HG02623 (cell line): ENCODE data around the gene ORC4.

ENCODE experiments used
- ATAC-seq: cut with Tn5 transposase; IDR thresholded peaks from one replicate; pipeline ENCODE4 v1.9.1; 2021; ENCODE audit warnings: moderate library complexity; ENCODE audit not compliant: unreplicated experiment

The ORC4 gene

GRCh38 chr2:147937744-147938349 is 82.7 kb downstream of the ORC4 start:
- no peak for ATAC-seq

GRCh38 chr2:147934881-147935620 is 85.5 kb downstream of the ORC4 start:
- no peak for ATAC-seq

GRCh38 chr2:147933931-147934330 is 86.6 kb downstream of the ORC4 start:
- ATAC-seq = no peak

DNA sequence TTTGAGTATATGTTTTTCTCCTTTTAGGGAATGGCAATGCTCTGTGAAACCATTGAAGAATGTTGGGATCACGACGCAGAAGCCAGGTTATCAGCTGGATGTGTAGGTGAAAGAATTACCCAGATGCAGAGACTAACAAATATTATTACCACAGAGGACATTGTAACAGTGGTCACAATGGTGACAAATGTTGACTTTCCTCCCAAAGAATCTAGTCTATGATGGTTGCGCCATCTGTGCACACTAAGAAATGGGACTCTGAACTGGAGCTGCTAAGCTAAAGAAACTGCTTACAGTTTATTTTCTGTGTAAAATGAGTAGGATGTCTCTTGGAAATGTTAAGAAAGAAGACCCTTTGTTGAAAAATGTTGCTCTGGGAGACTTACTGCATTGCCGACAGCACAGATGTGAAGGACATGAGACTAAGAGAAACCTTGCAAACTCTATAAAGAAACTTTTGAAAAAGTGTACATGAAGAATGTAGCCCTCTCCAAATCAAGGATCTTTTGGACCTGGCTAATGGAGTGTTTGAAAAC is 93.4 kb downstream of the ORC4 start:
- no peak for ATAC-seq

DNA sequence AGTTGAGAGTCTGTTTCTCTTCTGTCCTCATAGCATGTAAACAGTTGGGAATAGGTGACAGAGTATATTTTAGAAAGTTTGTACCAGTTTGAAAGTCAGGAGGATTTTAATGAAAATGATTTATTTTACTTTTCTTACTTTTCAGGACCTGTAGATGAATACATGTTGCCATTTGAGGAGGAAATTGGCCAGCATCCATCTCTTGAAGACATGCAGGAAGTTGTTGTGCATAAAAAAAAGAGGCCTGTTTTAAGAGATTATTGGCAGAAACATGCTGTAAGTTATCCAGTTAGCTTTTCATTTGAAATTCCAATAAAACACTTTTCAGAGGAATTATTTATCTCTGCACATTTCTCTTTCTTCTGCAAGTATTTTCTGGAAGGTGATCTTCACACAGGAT is 94.7 kb downstream of the ORC4 start:
- no peak for ATAC-seq

GRCh38 chr2:147924647-147925046 is 95.9 kb downstream of the ORC4 start:
- no peak for ATAC-seq

GRCh38 chr2:147923846-147924245 is 96.7 kb downstream of the ORC4 start:
- ATAC-seq = no peak

DNA sequence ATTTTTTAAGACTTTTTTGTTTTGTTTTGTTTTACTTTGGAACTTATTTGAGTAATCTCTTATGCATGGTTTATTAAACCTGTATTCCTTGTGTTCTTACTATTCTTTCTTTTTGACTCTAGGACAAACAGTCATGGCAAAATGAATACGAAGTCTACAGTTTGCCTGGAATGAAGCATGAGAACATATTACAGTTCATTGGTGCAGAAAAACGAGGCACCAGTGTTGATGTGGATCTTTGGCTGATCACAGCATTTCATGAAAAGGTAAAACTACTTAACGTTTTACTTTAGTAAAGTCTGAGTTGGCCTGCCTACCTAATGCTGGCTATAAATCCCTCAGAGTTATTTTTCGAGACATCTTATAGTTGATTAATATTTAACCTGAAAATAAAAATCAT is 103.4 kb downstream of the ORC4 start:
- no peak for ATAC-seq

DNA sequence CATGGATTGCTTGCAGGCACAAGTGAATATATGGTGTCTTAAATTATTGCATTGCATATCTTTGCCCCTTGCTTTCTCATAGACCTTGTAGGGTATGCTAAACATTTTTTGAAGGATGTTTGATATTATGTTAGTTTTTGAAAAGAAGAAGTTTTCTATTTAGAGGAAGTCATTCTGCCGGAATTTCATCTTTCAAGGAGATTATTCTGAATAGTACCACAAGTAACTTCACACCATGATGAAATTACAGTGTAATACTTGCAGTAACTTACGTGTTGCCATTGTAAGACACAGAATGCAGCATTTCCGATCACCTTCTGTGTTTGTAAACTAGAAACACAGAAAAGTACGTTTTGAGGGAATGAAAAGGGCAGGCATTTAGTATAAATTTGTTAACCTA is 103.8 kb downstream of the ORC4 start:
- ATAC-seq = no peak

- no peak for ATAC-seq
These were observed 104.5 kb downstream of the ORC4 start for GRCh38 chr2:147916067-147916466.

GRCh38 chr2:147913701-147914480 is 106.6 kb downstream of the ORC4 start:
- ATAC-seq = no peak

DNA sequence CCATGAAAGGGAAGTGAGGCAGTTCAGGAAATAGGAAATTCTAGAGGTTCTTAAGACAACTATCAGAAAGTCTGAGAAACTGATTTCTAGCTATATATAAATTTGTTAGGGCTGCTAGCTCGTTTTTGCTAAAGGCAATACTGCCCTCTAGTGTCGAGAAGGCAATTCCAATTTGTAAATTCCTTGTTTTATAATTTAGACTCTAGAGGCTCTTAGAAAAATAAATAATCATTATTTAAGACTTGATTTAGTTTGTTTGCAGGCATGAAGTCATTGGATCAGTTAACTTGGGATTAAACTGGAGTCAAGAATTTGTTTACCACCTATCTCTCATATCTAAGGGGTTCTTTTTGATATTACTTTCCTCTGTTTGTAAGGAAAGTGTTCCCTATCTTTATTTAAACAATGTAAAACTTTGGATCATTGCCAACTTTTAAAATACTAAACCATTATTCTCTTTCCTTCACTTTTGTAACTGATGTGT is 109.5 kb downstream of the ORC4 start:
- ATAC-seq = no peak

DNA sequence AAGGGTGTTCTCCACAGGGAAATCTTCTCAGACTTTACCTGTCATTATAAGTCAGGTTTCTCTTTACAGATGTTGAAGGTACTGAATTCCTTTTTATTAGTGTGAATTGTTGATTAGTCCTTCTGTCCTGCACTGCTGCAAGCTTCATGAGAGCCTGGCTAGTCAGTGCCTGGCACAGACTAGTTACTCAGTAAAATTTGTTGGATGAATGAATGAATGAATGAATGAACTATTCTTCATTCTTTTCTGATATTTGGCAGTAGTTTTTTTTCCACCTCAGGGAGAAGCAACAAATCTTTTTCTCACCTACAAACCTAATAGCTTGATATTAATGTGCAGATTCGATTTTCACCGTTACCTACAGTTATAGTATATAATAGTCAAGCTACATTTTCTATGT is 111.4 kb downstream of the ORC4 start:
- no peak for ATAC-seq

GRCh38 chr2:147904051-147904450 is 116.5 kb downstream of the ORC4 start:
- no peak for ATAC-seq

DNA sequence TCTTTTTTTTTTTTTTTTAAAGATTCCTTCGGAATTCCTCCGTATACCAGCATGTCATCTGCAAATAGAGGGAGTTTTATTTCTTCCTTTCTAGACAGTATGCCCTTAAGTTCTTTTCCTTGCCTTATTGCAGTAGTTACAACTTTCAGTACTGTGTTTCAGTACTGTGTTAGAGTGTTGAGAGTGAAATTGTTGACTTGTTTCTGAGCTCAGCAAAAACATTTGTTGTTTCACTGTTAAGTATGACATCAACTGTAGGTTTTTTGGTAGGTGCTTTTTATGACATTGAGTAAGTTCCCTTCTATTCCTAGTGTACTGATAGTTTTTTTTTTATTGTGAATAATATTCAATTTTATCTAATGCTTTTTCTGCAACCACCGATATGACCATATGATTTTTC is 131.9 kb downstream of the ORC4 start:
- ATAC-seq = peak; percentile 60

GRCh38 chr2:147886136-147886535 is 134.4 kb downstream of the ORC4 start:
- ATAC-seq = no peak

DNA sequence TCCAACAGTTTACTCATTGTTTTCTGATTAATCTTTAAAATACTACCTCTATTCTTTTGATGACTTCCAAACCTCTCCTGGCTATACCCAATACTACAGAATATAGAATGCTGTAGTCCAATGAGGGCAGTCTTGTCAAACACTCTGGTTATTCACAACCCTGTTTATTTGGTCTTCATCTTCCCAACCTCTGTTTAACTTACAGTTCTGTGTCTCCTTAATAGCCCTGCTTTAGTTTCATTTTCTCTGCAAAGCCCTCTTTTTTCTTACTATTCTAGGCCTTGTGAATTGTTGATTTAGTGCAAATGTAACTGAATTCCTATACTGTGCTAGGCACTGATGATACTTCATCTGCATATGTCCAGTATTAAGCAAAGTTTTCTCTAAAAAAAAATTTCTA is 135.7 kb downstream of the ORC4 start:
- no peak for ATAC-seq

- no peak for ATAC-seq
These were observed 137.9 kb downstream of the ORC4 start for GRCh38 chr2:147882631-147883030.
